ENCODE results near the gene DEFB118.

DNA sequence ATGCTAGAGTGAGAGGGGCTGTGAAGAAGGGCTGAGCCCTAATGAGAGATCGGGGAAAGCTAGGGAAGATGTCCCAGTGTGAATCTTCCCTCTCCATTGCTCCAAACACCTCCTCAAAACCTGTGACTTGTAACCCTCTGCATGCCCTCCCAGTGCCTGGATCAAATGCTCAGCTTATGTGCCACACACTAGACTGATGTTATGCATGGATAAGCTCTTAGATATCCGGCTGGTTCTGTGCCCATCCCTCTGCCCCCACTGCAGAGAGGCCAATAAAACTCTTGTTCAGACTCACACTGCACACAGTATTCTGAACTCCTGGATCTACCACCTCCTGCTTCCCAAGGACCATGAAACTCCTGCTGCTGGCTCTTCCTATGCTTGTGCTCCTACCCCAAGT is at the start of gene DEFB118:
- TF ChIP-seq CBX5 (IDR thresholded peaks at IDR 0.05; ENCODE audit: borderline replicate concordance, low read depth) (no peak), MED1 (CRISPR knock-in tag; IDR thresholded peaks at IDR 0.05; ENCODE audit: borderline replicate concordance) (no peak), FOXM1 (IDR thresholded peaks at IDR 0.05; ENCODE audit: low read depth) (no peak), FOXM1 (CRISPR knock-in tag; IDR thresholded peaks at IDR 0.05; ENCODE audit: low read depth) (no peak), ATF1 (CRISPR knock-in tag; IDR thresholded peaks at IDR 0.05) (no peak), ATF1 (tag; IDR thresholded peaks at IDR 0.05) (no peak), ZKSCAN8 (CRISPR knock-in tag; IDR thresholded peaks at IDR 0.05) (no peak), TAL1 (IDR thresholded peaks at IDR 0.05) (no peak), EWSR1 (IDR thresholded peaks at IDR 0.05; ENCODE audit: borderline replicate concordance, low read depth, partially characterized antibody) (no peak), ZNF184 (CRISPR knock-in tag; IDR thresholded peaks at IDR 0.05) (no peak), POLR2A (conservative IDR thresholded peaks at IDR 0.05) (no peak), ZKSCAN3 (CRISPR knock-in tag; IDR thresholded peaks at IDR 0.05) (no peak)
- TF ChIP-seq, protein P1, sequence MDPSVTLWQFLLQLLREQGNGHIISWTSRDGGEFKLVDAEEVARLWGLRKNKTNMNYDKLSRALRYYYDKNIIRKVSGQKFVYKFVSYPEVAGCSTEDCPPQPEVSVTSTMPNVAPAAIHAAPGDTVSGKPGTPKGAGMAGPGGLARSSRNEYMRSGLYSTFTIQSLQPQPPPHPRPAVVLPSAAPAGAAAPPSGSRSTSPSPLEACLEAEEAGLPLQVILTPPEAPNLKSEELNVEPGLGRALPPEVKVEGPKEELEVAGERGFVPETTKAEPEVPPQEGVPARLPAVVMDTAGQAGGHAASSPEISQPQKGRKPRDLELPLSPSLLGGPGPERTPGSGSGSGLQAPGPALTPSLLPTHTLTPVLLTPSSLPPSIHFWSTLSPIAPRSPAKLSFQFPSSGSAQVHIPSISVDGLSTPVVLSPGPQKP (CRISPR knock-in tag; IDR thresholded peaks at IDR 0.05): no peak
- TF ChIP-seq, protein P2, sequence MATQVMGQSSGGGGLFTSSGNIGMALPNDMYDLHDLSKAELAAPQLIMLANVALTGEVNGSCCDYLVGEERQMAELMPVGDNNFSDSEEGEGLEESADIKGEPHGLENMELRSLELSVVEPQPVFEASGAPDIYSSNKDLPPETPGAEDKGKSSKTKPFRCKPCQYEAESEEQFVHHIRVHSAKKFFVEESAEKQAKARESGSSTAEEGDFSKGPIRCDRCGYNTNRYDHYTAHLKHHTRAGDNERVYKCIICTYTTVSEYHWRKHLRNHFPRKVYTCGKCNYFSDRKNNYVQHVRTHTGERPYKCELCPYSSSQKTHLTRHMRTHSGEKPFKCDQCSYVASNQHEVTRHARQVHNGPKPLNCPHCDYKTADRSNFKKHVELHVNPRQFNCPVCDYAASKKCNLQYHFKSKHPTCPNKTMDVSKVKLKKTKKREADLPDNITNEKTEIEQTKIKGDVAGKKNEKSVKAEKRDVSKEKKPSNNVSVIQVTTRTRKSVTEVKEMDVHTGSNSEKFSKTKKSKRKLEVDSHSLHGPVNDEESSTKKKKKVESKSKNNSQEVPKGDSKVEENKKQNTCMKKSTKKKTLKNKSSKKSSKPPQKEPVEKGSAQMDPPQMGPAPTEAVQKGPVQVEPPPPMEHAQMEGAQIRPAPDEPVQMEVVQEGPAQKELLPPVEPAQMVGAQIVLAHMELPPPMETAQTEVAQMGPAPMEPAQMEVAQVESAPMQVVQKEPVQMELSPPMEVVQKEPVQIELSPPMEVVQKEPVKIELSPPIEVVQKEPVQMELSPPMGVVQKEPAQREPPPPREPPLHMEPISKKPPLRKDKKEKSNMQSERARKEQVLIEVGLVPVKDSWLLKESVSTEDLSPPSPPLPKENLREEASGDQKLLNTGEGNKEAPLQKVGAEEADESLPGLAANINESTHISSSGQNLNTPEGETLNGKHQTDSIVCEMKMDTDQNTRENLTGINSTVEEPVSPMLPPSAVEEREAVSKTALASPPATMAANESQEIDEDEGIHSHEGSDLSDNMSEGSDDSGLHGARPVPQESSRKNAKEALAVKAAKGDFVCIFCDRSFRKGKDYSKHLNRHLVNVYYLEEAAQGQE (IDR thresholded peaks at IDR 0.05; ENCODE audit: borderline replicate concordance): no peak
- TF ChIP-seq, protein P2 (CRISPR knock-in tag; IDR thresholded peaks at IDR 0.05; ENCODE audit: low read depth): no peak
- TF ChIP-seq, protein P3, sequence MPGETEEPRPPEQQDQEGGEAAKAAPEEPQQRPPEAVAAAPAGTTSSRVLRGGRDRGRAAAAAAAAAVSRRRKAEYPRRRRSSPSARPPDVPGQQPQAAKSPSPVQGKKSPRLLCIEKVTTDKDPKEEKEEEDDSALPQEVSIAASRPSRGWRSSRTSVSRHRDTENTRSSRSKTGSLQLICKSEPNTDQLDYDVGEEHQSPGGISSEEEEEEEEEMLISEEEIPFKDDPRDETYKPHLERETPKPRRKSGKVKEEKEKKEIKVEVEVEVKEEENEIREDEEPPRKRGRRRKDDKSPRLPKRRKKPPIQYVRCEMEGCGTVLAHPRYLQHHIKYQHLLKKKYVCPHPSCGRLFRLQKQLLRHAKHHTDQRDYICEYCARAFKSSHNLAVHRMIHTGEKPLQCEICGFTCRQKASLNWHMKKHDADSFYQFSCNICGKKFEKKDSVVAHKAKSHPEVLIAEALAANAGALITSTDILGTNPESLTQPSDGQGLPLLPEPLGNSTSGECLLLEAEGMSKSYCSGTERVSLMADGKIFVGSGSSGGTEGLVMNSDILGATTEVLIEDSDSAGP (CRISPR knock-in tag; IDR thresholded peaks at IDR 0.05): no peak
- TF ChIP-seq, protein P4, sequence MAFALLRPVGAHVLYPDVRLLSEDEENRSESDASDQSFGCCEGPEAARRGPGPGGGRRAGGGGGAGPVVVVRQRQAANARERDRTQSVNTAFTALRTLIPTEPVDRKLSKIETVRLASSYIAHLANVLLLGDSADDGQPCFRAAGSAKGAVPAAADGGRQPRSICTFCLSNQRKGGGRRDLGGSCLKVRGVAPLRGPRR (CRISPR knock-in tag; IDR thresholded peaks at IDR 0.05): no peak

All from K562 (cell line).